GM23248 (cell line): ENCODE data around the gene TCF7.

Source experiments
- EZH2 ChIP-seq: fragments of 200-600 bp; sonication (generic); IDR thresholded peaks from 2 replicates; pipeline ENCODE4 v1.6.1; 2018; ENCODE audit warnings: antibody characterized with exemption, mild to moderate bottlenecking; ENCODE audit not compliant: insufficient read depth, poor library complexity, severe bottlenecking
- EZH2phosphoT487 ChIP-seq: fragments of 200-600 bp; sonication (generic); IDR thresholded peaks from 2 replicates; pipeline ENCODE4 v1.6.1; 2018; ENCODE audit warnings: antibody characterized with exemption, moderate library complexity, mild to moderate bottlenecking, low read depth; ENCODE audit not compliant: insufficient read depth

DNA sequence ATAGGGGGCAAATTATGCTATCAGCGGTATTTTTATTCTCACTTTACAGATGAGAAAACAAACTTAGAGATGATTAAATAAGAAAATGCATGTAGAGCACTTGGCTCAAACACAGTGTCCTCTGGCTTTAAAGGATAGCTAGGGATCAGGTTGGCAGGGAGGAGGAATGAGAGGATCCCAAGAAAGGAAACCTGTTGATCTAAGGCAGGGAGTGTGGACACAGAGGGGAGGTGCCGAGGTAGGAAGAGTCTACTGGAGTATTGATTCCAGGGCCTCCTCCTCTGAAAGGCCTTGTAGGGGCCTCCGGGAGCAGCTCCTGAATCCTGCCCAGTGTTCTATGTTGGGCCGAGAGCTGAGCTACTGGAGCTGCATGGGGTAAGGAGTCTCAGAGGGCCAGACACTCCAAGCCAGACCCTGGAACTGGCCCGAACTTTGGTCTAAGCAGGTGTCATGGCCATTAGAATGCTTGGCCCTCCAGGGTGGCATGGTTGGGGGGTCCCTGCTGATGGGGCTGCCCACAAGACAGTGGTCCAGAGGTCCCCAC lies 30.4 kb upstream of the TCF7 start:
- no peak for TF ChIP-seq EZH2
- no peak for TF ChIP-seq EZH2phosphoT487
